SIG-M5 treated with dmso at 0.1 percent for 504 hours (cell line): ENCODE results near the gene CACNA1G.

ENCODE experiments used
- DNase-seq: peaks from one replicate; lab custom pipeline; 2025; ENCODE audit not compliant: unreplicated experiment; lab: John Stamatoyannopoulos, UW

The CACNA1G gene

GRCh38 chr17:50665838-50666237 lies 105.3 kb downstream of the CACNA1G start:
- DNase-seq = no peak

- no peak for DNase-seq
These were observed 105.8 kb downstream of the CACNA1G start for GRCh38 chr17:50666316-50666715.

- no peak for DNase-seq
These were observed 106.9 kb downstream of the CACNA1G start for GRCh38 chr17:50667259-50668024.

GRCh38 chr17:50668025-50668837 lies 107.7 kb downstream of the CACNA1G start:
- no peak for DNase-seq

- no peak for DNase-seq
These were observed 108.5 kb downstream of the CACNA1G start for GRCh38 chr17:50668838-50669581.

GRCh38 chr17:50672071-50672470 lies 111.6 kb downstream of the CACNA1G start:
- DNase-seq = no peak

GRCh38 chr17:50672831-50673551 lies 112.5 kb downstream of the CACNA1G start:
- no peak for DNase-seq

GRCh38 chr17:50675190-50675589 lies 114.7 kb downstream of the CACNA1G start:
- no peak for DNase-seq

GRCh38 chr17:50675627-50676026 lies 115.1 kb downstream of the CACNA1G start:
- DNase-seq = no peak

- DNase-seq = no peak
These were observed 115.8 kb downstream of the CACNA1G start for GRCh38 chr17:50676065-50676975.
